Stimulated activated effector memory CD8-positive, alpha-beta T cell treated with anti-CD3 and anti-CD28 coated beads, Interleukin-12 subunit alpha, Interleukin-12 subunit beta, amount 100 ng/mL, for 72 hours (primary cell): ENCODE results near the gene TRPT1.
A peak's percentile ranks its signal among the peaks of the same experiment; 100 is the strongest.

ENCODE experiments used
- ATAC-seq: fragments of 150-1000 bp; cut with Tn5 transposase; 2 replicates; pipeline ENCODE4 v1.10.0; 2021
- DNase-seq, 2 donors: peaks; one replicate each; pipeline ENCODE4 v3.0.0; 2021 to 2022; ENCODE audit warnings: low spot score in 2 of 2
- H3K27ac Mint-ChIP-seq: one replicate; pipeline ENCODE4 v1.8.0; 2022; ENCODE audit warnings: mild to moderate bottlenecking, mixed read lengths
- H3K36me3 Mint-ChIP-seq: one replicate; pipeline ENCODE4 v1.8.0; 2022; ENCODE audit warnings: mild to moderate bottlenecking, mixed read lengths
- H3K4me1 Mint-ChIP-seq: one replicate; pipeline ENCODE4 v1.8.0; 2022; ENCODE audit warnings: mixed read lengths
- H3K4me3 Mint-ChIP-seq: one replicate; pipeline ENCODE4 v1.8.0; 2022; ENCODE audit warnings: mild to moderate bottlenecking, mixed read lengths
- H3K9me3 Mint-ChIP-seq: one replicate; pipeline ENCODE4 v1.8.0; 2022; ENCODE audit warnings: mixed read lengths

Gene TRPT1

GRCh38 chr11:64225608-64226506 is at the start of gene TRPT1, which contains the start of gene NUDT22:
TRPT1 (minus strand) TSS chr11:64226186; CDS start chr11:64225860, 326 bp downstream.
NUDT22 (plus strand) TSS chr11:64226274; CDS start chr11:64226653, 379 bp downstream.
- peak within 1 kb of the TSS; percentile 87 for H3K4me3 Mint-ChIP-seq
- H3K9me3 Mint-ChIP-seq = no peaks in the 10 kb centered on the region
- DNase-seq (peak; percentile 92 to 96), ATAC-seq (peak; percentile 76)
- peak within 1 kb of the TSS; percentile 86 for H3K27ac Mint-ChIP-seq
- peaks cover 43% of the 10 kb centered on the region for H3K4me1 Mint-ChIP-seq
- H3K36me3 Mint-ChIP-seq = peaks cover 63% of the 10 kb centered on the region

- H3K4me3 Mint-ChIP-seq = no peak overlapping the region
- ATAC-seq (no peak), DNase-seq (no peak)
- peaks cover 31% of the 10 kb centered on the region for H3K36me3 Mint-ChIP-seq
- H3K4me1 Mint-ChIP-seq = peaks cover 11% of the 10 kb centered on the region
- peak overlapping the region; percentile 74 for H3K27ac Mint-ChIP-seq
- H3K9me3 Mint-ChIP-seq = no peaks in the 10 kb centered on the region
Measured at GRCh38 chr11:64275031-64275800, 49.2 kb upstream of the TRPT1 start.

GRCh38 chr11:64269540-64270220 is 43.7 kb upstream of the TRPT1 start:
- DNase-seq = peak; percentile 95 to 99
- ATAC-seq = peak; percentile 84
- no peaks in the 10 kb centered on the region for H3K9me3 Mint-ChIP-seq

GRCh38 chr11:64268893-64269539 is 43.0 kb upstream of the TRPT1 start:
- DNase-seq (peak in 1 of 2 donors; percentile 81), ATAC-seq (peak; percentile 22)
- peaks cover 53% of the 10 kb centered on the region for H3K36me3 Mint-ChIP-seq
- H3K27ac Mint-ChIP-seq = peak overlapping the region; percentile 99
- no peaks in the 10 kb centered on the region for H3K9me3 Mint-ChIP-seq
- peaks cover 25% of the 10 kb centered on the region for H3K4me1 Mint-ChIP-seq
- H3K4me3 Mint-ChIP-seq = peak overlapping the region; percentile 99

More at GRCh38 chr11:64269540-64270220, 43.7 kb upstream of the TRPT1 start:
- H3K36me3 Mint-ChIP-seq = peaks cover 53% of the 10 kb centered on the region
- H3K4me3 Mint-ChIP-seq = peak overlapping the region; percentile 99
- H3K4me1 Mint-ChIP-seq = peaks cover 25% of the 10 kb centered on the region
- H3K27ac Mint-ChIP-seq = peak overlapping the region; percentile 99

- no peak for DNase-seq
- Mint-ChIP-seq H3K36me3 (peaks cover 54% of the 10 kb centered on the region), H3K27ac (peak overlapping the region; percentile 99), H3K9me3 (no peaks in the 10 kb centered on the region), H3K4me1 (peaks cover 26% of the 10 kb centered on the region), H3K4me3 (peak overlapping the region; percentile 99)
- ATAC-seq = no peak
Measured at GRCh38 chr11:64268025-64268892, 42.3 kb upstream of the TRPT1 start.

GRCh38 chr11:64267207-64267945 is 41.4 kb upstream of the TRPT1 start:
- Mint-ChIP-seq H3K9me3 (no peaks in the 10 kb centered on the region), H3K36me3 (peaks cover 60% of the 10 kb centered on the region), H3K4me1 (peaks cover 32% of the 10 kb centered on the region), H3K27ac (peak overlapping the region; percentile 99), H3K4me3 (peak overlapping the region; percentile 99)
- no peak for DNase-seq
- ATAC-seq = no peak

- Mint-ChIP-seq H3K36me3 (peaks cover 53% of the 10 kb centered on the region), H3K27ac (peak overlapping the region; percentile 99), H3K4me1 (peaks cover 32% of the 10 kb centered on the region), H3K9me3 (no peaks in the 10 kb centered on the region), H3K4me3 (no peak overlapping the region)
- ATAC-seq (no peak), DNase-seq (no peak)
Measured at GRCh38 chr11:64266339-64266738, 40.4 kb upstream of the TRPT1 start.

- peaks cover 51% of the 10 kb centered on the region for H3K36me3 Mint-ChIP-seq
- ATAC-seq (no peak), DNase-seq (no peak)
- H3K27ac Mint-ChIP-seq = no peak overlapping the region
- no peak overlapping the region for H3K4me3 Mint-ChIP-seq
- H3K4me1 Mint-ChIP-seq = peaks cover 32% of the 10 kb centered on the region
- no peaks in the 10 kb centered on the region for H3K9me3 Mint-ChIP-seq
Measured at GRCh38 chr11:64265176-64266160, 39.5 kb upstream of the TRPT1 start.

GRCh38 chr11:64264371-64264852 is 38.4 kb upstream of the TRPT1 start:
- Mint-ChIP-seq H3K9me3 (no peaks in the 10 kb centered on the region), H3K27ac (peak overlapping the region; percentile 60), H3K36me3 (peaks cover 51% of the 10 kb centered on the region), H3K4me1 (peaks cover 38% of the 10 kb centered on the region), H3K4me3 (no peak overlapping the region)
- DNase-seq (no peak), ATAC-seq (no peak)

GRCh38 chr11:64263947-64264317 is 37.9 kb upstream of the TRPT1 start:
- no peak for ATAC-seq
- H3K36me3 Mint-ChIP-seq = peaks cover 51% of the 10 kb centered on the region
- no peak for DNase-seq
- H3K4me3 Mint-ChIP-seq = no peak overlapping the region
- H3K4me1 Mint-ChIP-seq = peaks cover 38% of the 10 kb centered on the region
- no peaks in the 10 kb centered on the region for H3K9me3 Mint-ChIP-seq
- peak overlapping the region; percentile 60 for H3K27ac Mint-ChIP-seq

GRCh38 chr11:64263021-64263946 is 37.3 kb upstream of the TRPT1 start:
- DNase-seq = no peak
- Mint-ChIP-seq H3K36me3 (peaks cover 45% of the 10 kb centered on the region), H3K27ac (peak overlapping the region; percentile 23), H3K4me1 (peaks cover 31% of the 10 kb centered on the region), H3K9me3 (no peaks in the 10 kb centered on the region), H3K4me3 (no peak overlapping the region)
- ATAC-seq = no peak
